ENCODE results near the gene CYBRD1.

GRCh38 chr2:171587132-171587531 is 64.9 kb downstream of the CYBRD1 start:
- no peak for TF ChIP-seq CTCF (IDR thresholded peaks at IDR 0.05)
- TF ChIP-seq POLR2A (IDR thresholded peaks at IDR 0.05), result no peak
